ENCODE measurements around the gene PPARG.

Gene PPARG

GRCh38 chr3:12470111-12470510 lies 181.2 kb downstream of the PPARG start:
- Histone ChIP-seq H3K27me3 (ENCODE audit: insufficient read depth, poor library complexity, severe bottlenecking) (no peaks in the 10 kb centered on the region), H3K9me3 (ENCODE audit: severe bottlenecking) (no peaks in the 10 kb centered on the region), H3K4me1 (ENCODE audit: insufficient read depth, poor library complexity, severe bottlenecking) (peaks cover 10% of the 10 kb centered on the region), H3K36me3 (ENCODE audit: low read depth) (no peaks in the 10 kb centered on the region), H3K27ac (ENCODE audit: poor library complexity, severe bottlenecking) (peak overlapping the region; percentile 24), H3K4me3 (ENCODE audit: severe bottlenecking) (no peak overlapping the region)
- DNase-seq (ENCODE audit: low spot score), result no peak
- TF ChIP-seq CTCF (IDR thresholded peaks at IDR 0.05; ENCODE audit: poor library complexity, severe bottlenecking), result no peak
- peak; percentile 66 for ATAC-seq (ENCODE audit: low read depth)

GRCh38 chr3:12470680-12471079 lies 181.8 kb downstream of the PPARG start:
- Histone ChIP-seq H3K27ac (ENCODE audit: poor library complexity, severe bottlenecking) (peak overlapping the region; percentile 24), H3K4me1 (ENCODE audit: insufficient read depth, poor library complexity, severe bottlenecking) (peaks cover 10% of the 10 kb centered on the region), H3K27me3 (ENCODE audit: insufficient read depth, poor library complexity, severe bottlenecking) (no peaks in the 10 kb centered on the region), H3K9me3 (ENCODE audit: severe bottlenecking) (no peaks in the 10 kb centered on the region), H3K36me3 (ENCODE audit: low read depth) (no peaks in the 10 kb centered on the region), H3K4me3 (ENCODE audit: severe bottlenecking) (no peak overlapping the region)
- no peak for TF ChIP-seq CTCF (IDR thresholded peaks at IDR 0.05; ENCODE audit: poor library complexity, severe bottlenecking)
- DNase-seq (ENCODE audit: low spot score), result no peak
- no peak for ATAC-seq (ENCODE audit: low read depth)

- no peak for DNase-seq (ENCODE audit: low spot score)
- peak; percentile 90 for ATAC-seq (ENCODE audit: low read depth)
- no peak overlapping the region for H3K4me3 ChIP-seq (ENCODE audit: severe bottlenecking)
- no peaks in the 10 kb centered on the region for H3K36me3 ChIP-seq (ENCODE audit: low read depth)
- H3K9me3 ChIP-seq (ENCODE audit: severe bottlenecking), result no peaks in the 10 kb centered on the region
- H3K27ac ChIP-seq (ENCODE audit: poor library complexity, severe bottlenecking), result peak overlapping the region; percentile 24
- peaks cover 14% of the 10 kb centered on the region for H3K4me1 ChIP-seq (ENCODE audit: insufficient read depth, poor library complexity, severe bottlenecking)
- no peaks in the 10 kb centered on the region for H3K27me3 ChIP-seq (ENCODE audit: insufficient read depth, poor library complexity, severe bottlenecking)
- peak; percentile 39 for TF ChIP-seq CTCF (IDR thresholded peaks at IDR 0.05; ENCODE audit: poor library complexity, severe bottlenecking)
Observed at GRCh38 chr3:12471241-12471640, 182.4 kb downstream of the PPARG start.

- H3K4me1 ChIP-seq (ENCODE audit: insufficient read depth, poor library complexity, severe bottlenecking), result peaks cover 18% of the 10 kb centered on the region
- no peak for TF ChIP-seq CTCF (IDR thresholded peaks at IDR 0.05; ENCODE audit: poor library complexity, severe bottlenecking)
Observed at GRCh38 chr3:12472000-12472610, 183.2 kb downstream of the PPARG start.

GRCh38 chr3:12472796-12473195 lies 183.9 kb downstream of the PPARG start:
- ATAC-seq (ENCODE audit: low read depth), result no peak
- Histone ChIP-seq H3K4me3 (ENCODE audit: severe bottlenecking) (no peak overlapping the region), H3K4me1 (ENCODE audit: insufficient read depth, poor library complexity, severe bottlenecking) (peaks cover 18% of the 10 kb centered on the region), H3K27me3 (ENCODE audit: insufficient read depth, poor library complexity, severe bottlenecking) (no peaks in the 10 kb centered on the region), H3K36me3 (ENCODE audit: low read depth) (no peaks in the 10 kb centered on the region), H3K9me3 (ENCODE audit: severe bottlenecking) (no peaks in the 10 kb centered on the region), H3K27ac (ENCODE audit: poor library complexity, severe bottlenecking) (no peak overlapping the region)
- TF ChIP-seq CTCF (IDR thresholded peaks at IDR 0.05; ENCODE audit: poor library complexity, severe bottlenecking), result no peak
- peak; percentile 4 for DNase-seq (ENCODE audit: low spot score)

More at GRCh38 chr3:12472000-12472610, 183.2 kb downstream of the PPARG start:
- H3K4me3 ChIP-seq (ENCODE audit: severe bottlenecking), result no peak overlapping the region
- no peaks in the 10 kb centered on the region for H3K9me3 ChIP-seq (ENCODE audit: severe bottlenecking)
- no peak for ATAC-seq (ENCODE audit: low read depth)
- H3K27ac ChIP-seq (ENCODE audit: poor library complexity, severe bottlenecking), result no peak overlapping the region
- no peak for DNase-seq (ENCODE audit: low spot score)
- no peaks in the 10 kb centered on the region for H3K36me3 ChIP-seq (ENCODE audit: low read depth)
- no peaks in the 10 kb centered on the region for H3K27me3 ChIP-seq (ENCODE audit: insufficient read depth, poor library complexity, severe bottlenecking)

Data from RWPE2 (cell line).